Activated CD8-positive, alpha-beta memory T cell treated with anti-CD3 and anti-CD28 coated beads, Interleukin-2, amount 50 U/mL, for 24 hours (primary cell): ENCODE results near the gene KDM3B.

Experiments
- DNase-seq: peaks from one replicate; pipeline ENCODE4 v3.0.0-alpha.2; 2020; ENCODE audit errors: extremely low read depth

Gene KDM3B

GRCh38 chr5:138402640-138403039, 50.2 kb downstream of the KDM3B start:
- no peak for DNase-seq

- DNase-seq = no peak
Observed at GRCh38 chr5:138408023-138408422, 55.5 kb downstream of the KDM3B start.

GRCh38 chr5:138410996-138411640, 58.6 kb downstream of the KDM3B start:
- DNase-seq = peak; percentile 2

- DNase-seq = no peak
Observed at GRCh38 chr5:138418444-138418843, 66.0 kb downstream of the KDM3B start.

GRCh38 chr5:138425079-138425478, 72.6 kb downstream of the KDM3B start:
- DNase-seq = no peak

- DNase-seq = no peak
Observed at GRCh38 chr5:138435943-138436342, 83.5 kb downstream of the KDM3B start.

- no peak for DNase-seq
Observed at GRCh38 chr5:138438003-138438723, 85.7 kb downstream of the KDM3B start.

- no peak for DNase-seq
Observed at GRCh38 chr5:138438724-138439476, 86.4 kb downstream of the KDM3B start, which contains the start of gene REEP2. Gene REEP2 (plus strand): TSS chr5:138439057. CDS start chr5:138439209, 152 bp downstream.

- DNase-seq = no peak
Observed at GRCh38 chr5:138439477-138440158, 87.1 kb downstream of the KDM3B start.

GRCh38 chr5:138440159-138441073, 87.9 kb downstream of the KDM3B start:
- no peak for DNase-seq

GRCh38 chr5:138441221-138441620, 88.7 kb downstream of the KDM3B start:
- DNase-seq = no peak

GRCh38 chr5:138444078-138444773, 91.7 kb downstream of the KDM3B start:
- no peak for DNase-seq

GRCh38 chr5:138444774-138445546, 92.5 kb downstream of the KDM3B start:
- DNase-seq = no peak

- no peak for DNase-seq
Observed at GRCh38 chr5:138445547-138446271, 93.2 kb downstream of the KDM3B start.

GRCh38 chr5:138448070-138448469, 95.6 kb downstream of the KDM3B start:
- no peak for DNase-seq

GRCh38 chr5:138448481-138449398, 96.3 kb downstream of the KDM3B start:
- no peak for DNase-seq

- peak; percentile 58 for DNase-seq
Observed at GRCh38 chr5:138449501-138450239, 97.2 kb downstream of the KDM3B start.
